Chondrocyte (in vitro differentiated cells): Measurements from ENCODE around the gene ST8SIA6. TPM values are rescaled to one million over a fixed set of nuclear protein-coding genes. Genes with fewer than 3 reads are reported as not detected.

Source experiments
- DNase-seq: peaks from one replicate; pipeline ENCODE4 v3.0.0; 2021; ENCODE audit warnings: mixed read lengths, low spot score
- H3K27ac Mint-ChIP-seq: one replicate; pipeline ENCODE4 v1.8.0; 2021; ENCODE audit warnings: mild to moderate bottlenecking, moderate library complexity, mixed read lengths; ENCODE audit not compliant: unreplicated experiment
- H3K27me3 Mint-ChIP-seq: 2 replicates; pipeline ENCODE4 v1.8.0; 2021; ENCODE audit warnings: low read depth, mixed read lengths
- H3K36me3 Mint-ChIP-seq: 2 replicates; pipeline ENCODE4 v1.8.0; 2021; ENCODE audit warnings: low read depth, mixed read lengths
- H3K4me1 Mint-ChIP-seq: 2 replicates; pipeline ENCODE4 v1.8.0; 2021; ENCODE audit warnings: low read depth, mild to moderate bottlenecking, mixed read lengths
- H3K4me3 Mint-ChIP-seq: one replicate; pipeline ENCODE4 v1.8.0; 2021; ENCODE audit warnings: mild to moderate bottlenecking, moderate library complexity, mixed read lengths; ENCODE audit not compliant: unreplicated experiment
- H3K9me3 Mint-ChIP-seq: 2 replicates; pipeline ENCODE4 v1.8.0; 2021; ENCODE audit warnings: low read depth, mixed read lengths
- CTCF ChIP-seq: fragments of 200-600 bp; sonication (generic); IDR thresholded peaks from 2 replicates; pipeline ENCODE4 v1.5.0; 2021; ENCODE audit warnings: antibody characterized with exemption, mild to moderate bottlenecking, moderate library complexity
- total RNA-seq: library from RNA; stranded (reverse); gene quantifications from 3 replicates; pipeline ENCODE4 v1.2.1, GENCODE V29; 2021

The ST8SIA6 gene
- total RNA-seq, 1 donor from 2014 or later, result not detected

GRCh38 chr10:17425584-17426262 lies 28.7 kb downstream of the ST8SIA6 start:
- no peaks in the 10 kb centered on the region for H3K36me3 Mint-ChIP-seq
- H3K27me3 Mint-ChIP-seq, result peaks cover 20% of the 10 kb centered on the region
- peaks cover 3% of the 10 kb centered on the region for H3K4me1 Mint-ChIP-seq
- H3K9me3 Mint-ChIP-seq, result no peaks in the 10 kb centered on the region
- no peak overlapping the region for H3K27ac Mint-ChIP-seq
- no peak overlapping the region for H3K4me3 Mint-ChIP-seq
- TF ChIP-seq CTCF, result no peak
- DNase-seq, result no peak

GRCh38 chr10:17423632-17424186 lies 30.7 kb downstream of the ST8SIA6 start:
- no peaks in the 10 kb centered on the region for H3K36me3 Mint-ChIP-seq
- no peak overlapping the region for H3K27ac Mint-ChIP-seq
- no peaks in the 10 kb centered on the region for H3K9me3 Mint-ChIP-seq
- H3K4me1 Mint-ChIP-seq, result no peaks in the 10 kb centered on the region
- H3K27me3 Mint-ChIP-seq, result peaks cover 21% of the 10 kb centered on the region
- TF ChIP-seq CTCF, result no peak
- no peak overlapping the region for H3K4me3 Mint-ChIP-seq
- DNase-seq, result no peak

GRCh38 chr10:17422931-17423330 lies 31.5 kb downstream of the ST8SIA6 start:
- TF ChIP-seq CTCF, result no peak
- no peak overlapping the region for H3K4me3 Mint-ChIP-seq
- no peaks in the 10 kb centered on the region for H3K36me3 Mint-ChIP-seq

GRCh38 chr10:17418249-17418648 lies 36.1 kb downstream of the ST8SIA6 start:
- no peak for DNase-seq
- Mint-ChIP-seq H3K4me3 (no peak overlapping the region), H3K4me1 (no peaks in the 10 kb centered on the region), H3K27ac (no peak overlapping the region), H3K9me3 (no peaks in the 10 kb centered on the region), H3K27me3 (peaks cover 29% of the 10 kb centered on the region), H3K36me3 (no peaks in the 10 kb centered on the region)
- no peak for TF ChIP-seq CTCF

More at GRCh38 chr10:17422931-17423330, 31.5 kb downstream of the ST8SIA6 start:
- Mint-ChIP-seq H3K27ac (no peak overlapping the region), H3K9me3 (no peaks in the 10 kb centered on the region), H3K27me3 (peaks cover 18% of the 10 kb centered on the region), H3K4me1 (no peaks in the 10 kb centered on the region)
- no peak for DNase-seq

- H3K36me3 Mint-ChIP-seq, result peaks cover 2% of the 10 kb centered on the region
Measured at GRCh38 chr10:17416442-17417211, 37.8 kb downstream of the ST8SIA6 start.

More at GRCh38 chr10:17416442-17417211, 37.8 kb downstream of the ST8SIA6 start:
- no peak overlapping the region for H3K4me3 Mint-ChIP-seq
- no peak for TF ChIP-seq CTCF
- no peaks in the 10 kb centered on the region for H3K9me3 Mint-ChIP-seq
- no peak for DNase-seq
- peaks cover 28% of the 10 kb centered on the region for H3K27me3 Mint-ChIP-seq
- H3K27ac Mint-ChIP-seq, result no peak overlapping the region
- no peaks in the 10 kb centered on the region for H3K4me1 Mint-ChIP-seq
